DOHH2 (cell line): ENCODE measurements around the gene INSRR.

Experiments
- EZH2phosphoT487 ChIP-seq: fragments of 200-600 bp; sonication (generic); IDR thresholded peaks from 2 replicates; pipeline ENCODE4 v1.6.1; 2017; ENCODE audit warnings: borderline replicate concordance, mild to moderate bottlenecking, antibody characterized with exemption, low read length, moderate library complexity, mixed read lengths
- TF ChIP-seq, protein P1 (sequence below): fragments of 200-600 bp; sonication (generic); IDR thresholded peaks from one replicate; pipeline ENCODE4 v1.5.1; 2014; ENCODE audit warnings: antibody characterized with exemption, mild to moderate bottlenecking, low read depth, low read length; ENCODE audit not compliant: poor library complexity, severe bottlenecking

DNA sequence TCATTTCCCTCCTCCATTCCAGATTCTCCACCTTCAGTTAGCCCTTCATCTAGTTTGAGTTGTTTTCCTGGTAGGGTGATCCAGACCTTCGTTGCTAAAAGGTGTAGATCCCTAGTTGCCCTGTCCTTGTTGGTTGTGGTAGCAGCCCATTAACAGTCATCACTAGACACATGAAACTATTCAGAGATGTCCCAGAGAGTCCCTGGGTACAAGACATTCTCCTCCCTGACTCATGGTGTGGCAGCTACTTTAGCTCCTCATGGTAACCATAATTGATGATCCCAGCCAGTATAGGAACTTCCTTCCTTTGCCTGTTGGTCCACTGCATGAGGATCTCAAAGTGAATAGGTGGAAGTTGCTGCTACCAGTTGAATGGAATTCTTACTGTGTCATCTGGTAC is 36.2 kb downstream of the INSRR start:
- TF ChIP-seq, protein P1, sequence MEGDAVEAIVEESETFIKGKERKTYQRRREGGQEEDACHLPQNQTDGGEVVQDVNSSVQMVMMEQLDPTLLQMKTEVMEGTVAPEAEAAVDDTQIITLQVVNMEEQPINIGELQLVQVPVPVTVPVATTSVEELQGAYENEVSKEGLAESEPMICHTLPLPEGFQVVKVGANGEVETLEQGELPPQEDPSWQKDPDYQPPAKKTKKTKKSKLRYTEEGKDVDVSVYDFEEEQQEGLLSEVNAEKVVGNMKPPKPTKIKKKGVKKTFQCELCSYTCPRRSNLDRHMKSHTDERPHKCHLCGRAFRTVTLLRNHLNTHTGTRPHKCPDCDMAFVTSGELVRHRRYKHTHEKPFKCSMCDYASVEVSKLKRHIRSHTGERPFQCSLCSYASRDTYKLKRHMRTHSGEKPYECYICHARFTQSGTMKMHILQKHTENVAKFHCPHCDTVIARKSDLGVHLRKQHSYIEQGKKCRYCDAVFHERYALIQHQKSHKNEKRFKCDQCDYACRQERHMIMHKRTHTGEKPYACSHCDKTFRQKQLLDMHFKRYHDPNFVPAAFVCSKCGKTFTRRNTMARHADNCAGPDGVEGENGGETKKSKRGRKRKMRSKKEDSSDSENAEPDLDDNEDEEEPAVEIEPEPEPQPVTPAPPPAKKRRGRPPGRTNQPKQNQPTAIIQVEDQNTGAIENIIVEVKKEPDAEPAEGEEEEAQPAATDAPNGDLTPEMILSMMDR = no peak
- no peak for TF ChIP-seq EZH2phosphoT487
